ENCODE results near the gene GBGT1.

DNA sequence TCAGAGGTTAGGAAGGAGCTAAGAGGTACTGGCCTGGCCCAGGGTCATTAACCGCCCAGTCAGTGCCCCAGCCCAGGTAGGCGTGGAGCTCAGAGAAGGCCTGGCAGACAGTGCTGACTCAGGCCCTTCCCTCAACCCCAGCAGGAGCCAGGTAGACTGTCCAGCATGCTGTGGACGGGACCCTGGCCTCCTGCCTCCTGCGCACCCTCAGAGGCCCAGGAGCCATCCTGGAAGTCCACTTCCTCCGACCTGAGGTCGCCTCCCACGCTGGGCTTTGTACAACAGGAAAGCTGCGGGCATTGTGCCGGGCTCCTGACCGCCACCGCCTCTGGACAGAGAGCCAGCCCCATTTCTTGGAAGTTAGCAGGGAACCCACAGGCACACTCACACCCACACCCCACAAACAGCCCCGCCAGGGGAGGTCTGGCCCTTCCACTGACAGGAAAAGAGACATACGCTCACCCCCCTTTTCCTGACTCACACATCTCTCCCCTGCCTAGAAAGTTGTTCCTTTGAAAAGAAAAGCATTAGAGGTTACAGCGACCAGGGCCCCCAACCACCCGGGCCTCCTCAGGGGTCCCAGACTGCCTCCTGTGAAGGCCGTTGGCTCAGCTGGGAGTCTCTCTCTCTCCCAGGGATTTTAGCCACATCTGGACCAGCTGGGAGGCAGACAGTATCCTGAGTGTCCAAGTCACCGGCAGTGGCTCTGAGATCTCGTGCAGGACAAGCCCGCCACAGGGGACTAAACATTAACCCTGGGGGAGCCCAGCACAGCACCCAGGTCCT, 50.4 kb downstream of the GBGT1 start:
- TF ChIP-seq EP300 (IDR thresholded peaks at IDR 0.05) (no peak), POLR2A (IDR thresholded peaks at IDR 0.05) (no peak)
